Keratinocyte (primary cell): Measurements from ENCODE around the gene TMEM9B. TPM values are rescaled to one million over a fixed set of nuclear protein-coding genes. Genes with fewer than 3 reads are reported as not detected.

ENCODE experiments used
- DNase-seq: peaks from one replicate; pipeline ENCODE4 v3.0.0-alpha.2; 2011; ENCODE audit warnings: low read depth, missing footprints, low spot score
- FAIRE-seq: peaks from 2 replicates; lab custom pipeline; 2011; peaks lifted over from hg19 to GRCh38; lab: Jason Lieb, UNC
- H2AFZ ChIP-seq: 2 replicates; pipeline ENCODE4 v1.6.0; 2012; ENCODE audit warnings: low read length, control low read depth, inconsistent platforms; ENCODE audit not compliant: control insufficient read depth
- H3K27ac ChIP-seq: 2 replicates; pipeline ENCODE4 v1.5.1; 2011; ENCODE audit warnings: low read length; ENCODE audit not compliant: control insufficient read depth, insufficient read depth
- H3K27me3 ChIP-seq: 3 replicates; pipeline ENCODE4 v1.6.0; 2011; ENCODE audit warnings: low read length; ENCODE audit not compliant: control insufficient read depth, insufficient read depth; ENCODE audit errors: extremely low read depth
- H3K36me3 ChIP-seq, 2 experiments: 2 replicates in 1 of 2; 3 replicates in 1 of 2; pipeline ENCODE4 v1.5.1; 2011; ENCODE audit warnings: low read length in 2 of 2, mild to moderate bottlenecking in 1 of 2; ENCODE audit not compliant: control insufficient read depth in 2 of 2, insufficient read depth in 2 of 2; ENCODE audit errors: extremely low read depth in 1 of 2
- H3K4me1 ChIP-seq: 3 replicates; pipeline ENCODE4 v1.5.1; 2011; ENCODE audit warnings: low read length; ENCODE audit not compliant: control insufficient read depth, insufficient read depth; ENCODE audit errors: extremely low read depth
- H3K4me2 ChIP-seq: 3 replicates; pipeline ENCODE4 v1.6.0; 2011; ENCODE audit warnings: low read depth, low read length; ENCODE audit not compliant: control insufficient read depth, insufficient read depth; ENCODE audit errors: extremely low read depth
- H3K4me3 ChIP-seq, 3 experiments: fragments of 200-600 bp in 1 of 3; sonication (generic) in 1 of 3; 2 replicates in 2 of 3; 3 replicates in 1 of 3; pipeline ENCODE4 v1.5.1; 2011 to 2016; ENCODE audit warnings: low read length in 3 of 3, mild to moderate bottlenecking in 3 of 3, control low read depth in 2 of 3, inconsistent platforms in 1 of 3, low read depth in 1 of 3, mixed read lengths in 1 of 3, mixed run types in 1 of 3, moderate library complexity in 1 of 3; ENCODE audit not compliant: control insufficient read depth in 2 of 3, insufficient read depth in 2 of 3; ENCODE audit errors: extremely low read depth in 1 of 3
- H3K79me2 ChIP-seq: 2 replicates; pipeline ENCODE4 v1.6.0; 2012; ENCODE audit warnings: low read length; ENCODE audit not compliant: control insufficient read depth, insufficient read depth
- H3K9ac ChIP-seq: 3 replicates; pipeline ENCODE4 v1.6.0; 2011; ENCODE audit warnings: low read length; ENCODE audit not compliant: control insufficient read depth, insufficient read depth; ENCODE audit errors: extremely low read depth
- H3K9me1 ChIP-seq: 3 replicates; pipeline ENCODE4 v1.6.0; 2011; ENCODE audit warnings: low read length; ENCODE audit not compliant: control insufficient read depth, insufficient read depth; ENCODE audit errors: extremely low read depth
- H3K9me3 ChIP-seq: 2 replicates; pipeline ENCODE4 v1.5.1; 2012; ENCODE audit warnings: low read depth, low read length; ENCODE audit not compliant: control insufficient read depth
- H4K20me1 ChIP-seq: 3 replicates; pipeline ENCODE4 v1.6.0; 2011; ENCODE audit warnings: low read length; ENCODE audit not compliant: control insufficient read depth, insufficient read depth; ENCODE audit errors: extremely low read depth
- CTCF ChIP-seq, 3 experiments: IDR thresholded peaks in 1 of 3; conservative IDR thresholded peaks in 1 of 3; optimal IDR thresholded peaks in 1 of 3; 2 replicates in 2 of 3; 3 replicates in 1 of 3; pipeline versions ENCODE3 to v1.5.1; 2011; ENCODE audit warnings: low read length in 3 of 3, mild to moderate bottlenecking in 3 of 3, moderate library complexity in 2 of 3, control low read depth in 1 of 3, inconsistent platforms in 1 of 3; ENCODE audit not compliant: insufficient read depth in 2 of 3; ENCODE audit errors: extremely low read depth in 1 of 3
- EZH2 ChIP-seq: IDR thresholded peaks from one replicate; pipeline ENCODE4 v1.6.1; 2012; ENCODE audit warnings: inconsistent platforms, mild to moderate bottlenecking, low read length, moderate library complexity
- dilution Hi-C: fragments of 300-500 bp; cut with MboI; formaldehyde crosslinking; loops from one replicate; pipeline ENCODE4 v1.7.0; 2020; ENCODE audit warnings: low sequenced_read_pairs; ENCODE audit not compliant: extremely low pct_ligation_motif_present
- polyA plus RNA-seq, 5 experiments: library from polyadenylated mRNA; depleted of rRNA in 3 of 5; stranded (reverse) in 3 of 5; stranded (forward) in 1 of 5; unstranded in 1 of 5; fragments of >200 nt; gene quantifications; 1 replicate in 1 of 5; 2 replicates in 3 of 5; 3 replicates in 1 of 5; pipeline versions ENCODE4 v1.2.1 to v1.2.3, GENCODE V29; 2011 to 2012; ENCODE audit warnings: missing spikeins in 2 of 5, low read depth in 1 of 5, low replicate concordance in 1 of 5

TMEM9B gene
- polyA plus RNA-seq, 1 donor (not counting 4 experiments of a cell fraction or from before 2014, with no cell fraction given) = 60.8 TPM

- DNase-seq (no peak), FAIRE-seq (peak; percentile 83)
- Histone ChIP-seq H3K4me1 (peaks cover 12% of the 10 kb centered on the region), H3K9me3 (no peaks in the 10 kb centered on the region), H3K27ac (no peak overlapping the region), H3K9me1 (no peaks in the 10 kb centered on the region), H4K20me1 (no peaks in the 10 kb centered on the region), H3K4me2 (peak overlapping the region; percentile 17), H3K4me3 (no peak overlapping the region), H3K9ac (no peak overlapping the region), H3K27me3 (no peaks in the 10 kb centered on the region), H3K36me3 (peaks cover 2 to 4% of the 10 kb centered on the region in 2 experiments), H2AFZ (peak overlapping the region; percentile 71), H3K79me2 (no peaks in the 10 kb centered on the region)
- TF ChIP-seq CTCF (optimal IDR thresholded peaks at IDR 0.05 in 1 of 3, IDR thresholded peaks at IDR 0.05 in 1 of 3, conservative IDR thresholded peaks at IDR 0.05 in 1 of 3; ENCODE audit: extremely low read depth in 1 of 3, insufficient read depth in 2 of 3, low read length in 3 of 3) (no peak), EZH2 (no peak)
- dilution Hi-C loops = no loop called here
Measured at GRCh38 chr11:8928981-8929615, 35.1 kb downstream of the TMEM9B start.

GRCh38 chr11:8928205-8928604 is 36.0 kb downstream of the TMEM9B start:
- dilution Hi-C loops = no loop called here
- no peaks in the 10 kb centered on the region for H3K27me3 ChIP-seq
- FAIRE-seq (no peak), DNase-seq (no peak)
- peaks cover 10% of the 10 kb centered on the region for H3K4me1 ChIP-seq
- no peaks in the 10 kb centered on the region for H3K9me3 ChIP-seq
- peaks cover 2 to 4% of the 10 kb centered on the region in 2 experiments for H3K36me3 ChIP-seq
- no peak overlapping the region for H3K9ac ChIP-seq
- H3K79me2 ChIP-seq = no peaks in the 10 kb centered on the region
- H3K27ac ChIP-seq = no peak overlapping the region
- no peak overlapping the region for H2AFZ ChIP-seq
- no peaks in the 10 kb centered on the region for H3K9me1 ChIP-seq
- no peaks in the 10 kb centered on the region for H4K20me1 ChIP-seq
- no peak overlapping the region for H3K4me2 ChIP-seq
- no peak overlapping the region for H3K4me3 ChIP-seq
- TF ChIP-seq EZH2 (no peak), CTCF (optimal IDR thresholded peaks at IDR 0.05 in 1 of 3, IDR thresholded peaks at IDR 0.05 in 1 of 3, conservative IDR thresholded peaks at IDR 0.05 in 1 of 3; ENCODE audit: extremely low read depth in 1 of 3, insufficient read depth in 2 of 3, low read length in 3 of 3) (no peak)
